ENCODE data around the gene CFAP92. TPM values are rescaled to one million over a fixed set of nuclear protein-coding genes. Genes with fewer than 3 reads are reported as not detected.

Gene CFAP92
- total RNA-seq, 1 experiment from 2014 or later: 0.33 TPM

DNA sequence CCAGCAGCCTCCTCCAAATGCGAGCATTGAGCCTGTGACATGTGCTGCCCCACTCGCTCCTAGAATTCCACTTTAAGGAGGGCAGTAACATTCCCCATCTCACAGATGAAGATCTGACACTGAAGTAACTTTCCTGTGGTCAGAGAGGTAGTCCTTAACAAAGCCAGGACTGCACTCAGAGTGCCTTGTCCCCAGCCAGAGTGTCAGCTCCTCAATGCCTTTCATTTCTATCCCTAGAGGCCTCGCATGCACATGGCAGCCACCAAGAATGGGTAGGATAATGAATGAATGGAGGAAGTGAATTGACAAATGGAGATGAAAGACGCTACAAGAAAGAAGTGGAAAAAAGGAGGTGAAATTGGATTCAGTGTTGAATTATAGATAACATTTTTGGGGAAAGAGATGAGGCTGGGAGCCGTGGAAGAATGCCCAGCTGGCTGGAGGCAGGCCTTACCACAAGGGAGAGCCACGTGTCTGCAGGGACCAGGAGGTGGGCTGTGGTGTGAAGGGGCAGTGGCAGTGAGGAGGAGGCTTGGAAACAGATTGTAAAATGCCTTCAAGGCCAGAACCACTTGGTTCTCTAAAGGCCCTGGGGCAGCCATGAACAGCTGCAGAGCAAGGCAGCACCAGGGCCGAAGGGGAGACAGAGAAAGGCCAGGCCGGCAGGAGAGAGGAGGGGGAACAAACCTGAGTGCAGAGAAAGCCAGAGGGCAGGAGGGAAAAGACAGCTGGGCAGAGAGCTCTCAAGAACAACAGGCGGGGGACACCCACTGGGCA lies 10.4 kb downstream of the CFAP92 start:
- intact Hi-C loops (cut with micrococcal nuclease): no loop called here
- no peaks in the 10 kb centered on the region for H3F3A ChIP-seq (ENCODE audit: low read length, unreplicated experiment)
- no peak for DNase-seq
- H3K4me3 ChIP-seq (ENCODE audit: low read length): no peak overlapping the region
- CTCF ChIA-PET: no interaction called here
- TF ChIP-seq, protein P1, sequence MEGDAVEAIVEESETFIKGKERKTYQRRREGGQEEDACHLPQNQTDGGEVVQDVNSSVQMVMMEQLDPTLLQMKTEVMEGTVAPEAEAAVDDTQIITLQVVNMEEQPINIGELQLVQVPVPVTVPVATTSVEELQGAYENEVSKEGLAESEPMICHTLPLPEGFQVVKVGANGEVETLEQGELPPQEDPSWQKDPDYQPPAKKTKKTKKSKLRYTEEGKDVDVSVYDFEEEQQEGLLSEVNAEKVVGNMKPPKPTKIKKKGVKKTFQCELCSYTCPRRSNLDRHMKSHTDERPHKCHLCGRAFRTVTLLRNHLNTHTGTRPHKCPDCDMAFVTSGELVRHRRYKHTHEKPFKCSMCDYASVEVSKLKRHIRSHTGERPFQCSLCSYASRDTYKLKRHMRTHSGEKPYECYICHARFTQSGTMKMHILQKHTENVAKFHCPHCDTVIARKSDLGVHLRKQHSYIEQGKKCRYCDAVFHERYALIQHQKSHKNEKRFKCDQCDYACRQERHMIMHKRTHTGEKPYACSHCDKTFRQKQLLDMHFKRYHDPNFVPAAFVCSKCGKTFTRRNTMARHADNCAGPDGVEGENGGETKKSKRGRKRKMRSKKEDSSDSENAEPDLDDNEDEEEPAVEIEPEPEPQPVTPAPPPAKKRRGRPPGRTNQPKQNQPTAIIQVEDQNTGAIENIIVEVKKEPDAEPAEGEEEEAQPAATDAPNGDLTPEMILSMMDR (conservative IDR thresholded peaks at IDR 0.05; ENCODE audit: low read depth, low read length): no peak
- TF ChIP-seq EZH2 (IDR thresholded peaks at IDR 0.05; ENCODE audit: low read length, unreplicated experiment): no peak
- no peak for TF ChIP-seq EZH2phosphoT487 (IDR thresholded peaks at IDR 0.05; ENCODE audit: borderline replicate concordance, low read length)
- H3K9me2 ChIP-seq (replicated peaks; ENCODE audit: low read length): no peaks in the 10 kb centered on the region
- no peak overlapping the region for H3K4me2 ChIP-seq (ENCODE audit: low read length)
- POLR2A ChIA-PET (ENCODE audit: unreplicated experiment): no interaction called here
- no TSS peak for BruUV-seq (replicated peaks)
- no peaks in the 10 kb centered on the region for H3K79me2 ChIP-seq (ENCODE audit: low read length)
- H3K36me3 ChIP-seq (ENCODE audit: low read depth, low read length): no peaks in the 10 kb centered on the region
- no peak overlapping the region for H3K9ac ChIP-seq (ENCODE audit: low read length)
- no peaks in the 10 kb centered on the region for H3K27me3 ChIP-seq (ENCODE audit: low read length)
- H3K9me3 ChIP-seq (ENCODE audit: low read length): no peaks in the 10 kb centered on the region
- no peak overlapping the region for H2AFZ ChIP-seq (ENCODE audit: low read length)
- ATAC-seq: no peak
- H3K27ac ChIP-seq (ENCODE audit: low read length): no peak overlapping the region
- H3K4me1 ChIP-seq (ENCODE audit: insufficient read depth, low read length): no peaks in the 10 kb centered on the region
- H4K20me1 ChIP-seq (ENCODE audit: low read length): no peaks in the 10 kb centered on the region

DNA sequence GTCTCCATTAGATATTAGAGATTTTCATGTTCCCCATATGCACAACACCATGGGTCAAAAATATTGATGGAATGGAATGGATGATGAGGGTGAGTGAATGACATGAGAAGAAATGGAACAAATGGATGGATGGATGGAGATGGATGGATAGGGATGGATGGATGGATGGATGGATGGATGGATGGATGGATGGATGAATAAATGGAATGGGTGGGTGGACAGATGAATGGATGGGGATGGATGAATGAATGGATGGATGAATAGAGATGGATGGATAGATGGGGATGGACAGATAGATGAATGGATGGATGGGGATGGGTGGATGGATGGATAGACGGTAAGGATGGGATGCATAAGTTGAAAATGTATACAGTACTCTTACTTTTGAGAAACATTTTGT lies 18.6 kb downstream of the CFAP92 start:
- H3K36me3 ChIP-seq (ENCODE audit: low read depth, low read length): no peaks in the 10 kb centered on the region
- H2AFZ ChIP-seq (ENCODE audit: low read length): no peak overlapping the region
- H4K20me1 ChIP-seq (ENCODE audit: low read length): no peaks in the 10 kb centered on the region
- H3F3A ChIP-seq (ENCODE audit: low read length, unreplicated experiment): no peaks in the 10 kb centered on the region
- no peaks in the 10 kb centered on the region for H3K9me3 ChIP-seq (ENCODE audit: low read length)
- ATAC-seq (no peak), DNase-seq (no peak)
- CTCF ChIA-PET: no interaction called here
- POLR2A ChIA-PET (ENCODE audit: unreplicated experiment): no interaction called here
- H3K79me2 ChIP-seq (ENCODE audit: low read length): no peaks in the 10 kb centered on the region
- BruUV-seq (replicated peaks): no TSS peak
- TF ChIP-seq EZH2phosphoT487 (IDR thresholded peaks at IDR 0.05; ENCODE audit: borderline replicate concordance, low read length): no peak
- TF ChIP-seq, protein P1 (conservative IDR thresholded peaks at IDR 0.05; ENCODE audit: low read depth, low read length): no peak
- no peak for TF ChIP-seq EZH2 (IDR thresholded peaks at IDR 0.05; ENCODE audit: low read length, unreplicated experiment)
- no peak overlapping the region for H3K4me3 ChIP-seq (ENCODE audit: low read length)
- H3K9ac ChIP-seq (ENCODE audit: low read length): no peak overlapping the region
- H3K4me2 ChIP-seq (ENCODE audit: low read length): no peak overlapping the region
- H3K27ac ChIP-seq (ENCODE audit: low read length): no peak overlapping the region
- H3K9me2 ChIP-seq (replicated peaks; ENCODE audit: low read length): no peaks in the 10 kb centered on the region
- peaks cover 4% of the 10 kb centered on the region; the same call in 1 of the 2 replicates for H3K4me1 ChIP-seq (ENCODE audit: insufficient read depth, low read length)
- intact Hi-C loops (cut with micrococcal nuclease): no loop called here
- H3K27me3 ChIP-seq (ENCODE audit: low read length): no peaks in the 10 kb centered on the region

DNA sequence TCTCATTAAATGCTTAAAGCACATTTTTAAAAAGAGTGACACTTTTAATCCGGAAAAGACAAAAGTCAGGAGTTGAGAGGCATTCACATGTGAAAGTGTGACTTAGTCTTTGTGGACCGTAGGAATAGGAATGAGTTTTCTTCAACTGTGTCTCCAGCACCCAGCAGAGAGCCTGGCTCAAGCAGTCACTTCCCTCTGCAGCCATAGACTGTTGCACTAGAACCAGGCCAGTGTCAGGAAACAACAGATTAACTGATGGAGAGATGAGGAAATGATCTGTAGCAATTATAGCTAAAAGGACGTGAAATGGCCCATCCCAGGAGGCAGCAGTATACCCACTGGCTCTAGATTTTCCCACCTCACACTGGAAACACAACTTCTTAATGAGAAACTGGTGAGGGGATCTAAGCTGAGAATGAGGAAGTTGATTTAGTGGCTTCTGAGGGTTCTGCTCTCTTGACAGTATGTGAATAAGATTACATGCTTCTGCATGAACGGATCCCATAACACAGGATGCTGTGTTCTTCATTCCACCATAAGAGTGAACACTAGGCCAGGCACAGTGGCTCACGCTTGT lies 19.8 kb downstream of the CFAP92 start:
- Histone ChIP-seq H3K27me3 (ENCODE audit: low read length) (no peaks in the 10 kb centered on the region), H3K4me2 (ENCODE audit: low read length) (no peak overlapping the region), H3K9ac (ENCODE audit: low read length) (no peak overlapping the region), H3K4me1 (ENCODE audit: insufficient read depth, low read length) (peaks cover 4% of the 10 kb centered on the region; the same call in 1 of the 2 replicates), H3K9me2 (replicated peaks; ENCODE audit: low read length) (no peaks in the 10 kb centered on the region), H2AFZ (ENCODE audit: low read length) (no peak overlapping the region), H3F3A (ENCODE audit: low read length, unreplicated experiment) (no peaks in the 10 kb centered on the region), H3K4me3 (ENCODE audit: low read length) (no peak overlapping the region), H3K79me2 (ENCODE audit: low read length) (no peaks in the 10 kb centered on the region), H4K20me1 (ENCODE audit: low read length) (no peaks in the 10 kb centered on the region), H3K9me3 (ENCODE audit: low read length) (no peaks in the 10 kb centered on the region), H3K27ac (ENCODE audit: low read length) (no peak overlapping the region), H3K36me3 (ENCODE audit: low read depth, low read length) (no peaks in the 10 kb centered on the region)
- DNase-seq (no peak), ATAC-seq (no peak)
- intact Hi-C loops (cut with micrococcal nuclease): loop anchor here (5.0 kb wide), 1 partner anchor 48 kb away; no protein-coding TSS in a partner anchor
- POLR2A ChIA-PET (ENCODE audit: unreplicated experiment): no interaction called here
- BruUV-seq (replicated peaks): no TSS peak
- TF ChIP-seq EZH2 (IDR thresholded peaks at IDR 0.05; ENCODE audit: low read length, unreplicated experiment) (no peak), EZH2phosphoT487 (IDR thresholded peaks at IDR 0.05; ENCODE audit: borderline replicate concordance, low read length) (no peak)
- TF ChIP-seq, protein P1 (conservative IDR thresholded peaks at IDR 0.05; ENCODE audit: low read depth, low read length): no peak
- CTCF ChIA-PET: no interaction called here
